Smooth muscle cell (in vitro differentiated cells): ENCODE data around the gene TNNT3. TPM values are rescaled to one million over a fixed set of nuclear protein-coding genes. Genes with fewer than 3 reads are reported as not detected.

Experiments used
- DNase-seq: peaks from one replicate; lab custom pipeline; 2025; ENCODE audit not compliant: unreplicated experiment; lab: John Stamatoyannopoulos, UW
- H2AFZ ChIP-seq: fragments of 200-600 bp; sonication (generic); 2 replicates; pipeline ENCODE4 v1.6.0; 2016; ENCODE audit warnings: antibody characterized with exemption, low read depth, mild to moderate bottlenecking
- H3F3A ChIP-seq: fragments of 200-600 bp; sonication (generic); 2 replicates; pipeline ENCODE4 v1.6.0; 2017; ENCODE audit warnings: antibody characterized with exemption, low read depth
- H3K27ac ChIP-seq: fragments of 200-600 bp; sonication (generic); 2 replicates; pipeline ENCODE4 v1.5.1; 2016; ENCODE audit warnings: low read depth, mild to moderate bottlenecking
- H3K27me3 ChIP-seq: fragments of 200-600 bp; sonication (generic); 2 replicates; pipeline ENCODE4 v1.6.1; 2016; ENCODE audit warnings: low read depth, mild to moderate bottlenecking
- H3K36me3 ChIP-seq: fragments of 200-600 bp; sonication (generic); 2 replicates; pipeline ENCODE4 v1.5.1; 2016; ENCODE audit warnings: low read depth
- H3K4me1 ChIP-seq: fragments of 200-600 bp; sonication (generic); 2 replicates; pipeline ENCODE4 v1.5.1; 2016; ENCODE audit warnings: low read depth
- H3K4me2 ChIP-seq: fragments of 200-600 bp; sonication (generic); 2 replicates; pipeline ENCODE4 v1.6.0; 2016; ENCODE audit warnings: mild to moderate bottlenecking
- H3K4me3 ChIP-seq: fragments of 200-600 bp; sonication (generic); 2 replicates; pipeline ENCODE4 v1.5.1; 2016; ENCODE audit warnings: mild to moderate bottlenecking
- H3K79me2 ChIP-seq: fragments of 200-600 bp; sonication (generic); 2 replicates; pipeline ENCODE4 v1.6.0; 2016; ENCODE audit warnings: low read depth, mild to moderate bottlenecking
- H3K9ac ChIP-seq: fragments of 200-600 bp; sonication (generic); 2 replicates; pipeline ENCODE4 v1.6.0; 2016; ENCODE audit warnings: low read depth
- H3K9me3 ChIP-seq: fragments of 200-600 bp; sonication (generic); replicated peaks from 2 replicates; pipeline ENCODE4 v1.5.1; 2016; ENCODE audit warnings: low read depth
- H4K20me1 ChIP-seq: fragments of 200-600 bp; sonication (generic); 2 replicates; pipeline ENCODE4 v1.6.0; 2016; ENCODE audit warnings: low read depth
- WGBS: methylation state at CpG from one replicate; pipeline ENCODE4 v1.1.7; 2016; ENCODE audit warnings: low lambda C conversion rate; 5-methylcytosine and 5-hydroxymethylcytosine counted together
- polyA plus RNA-seq: library from polyadenylated mRNA; unstranded; fragments of >200 nt; fragmentation: Nextera tagmentation; extraction: Ambion mirVana; gene quantifications from 2 replicates; pipeline ENCODE4 v1.2.1, GENCODE V29; 2016
- total RNA-seq: library from RNA; depleted of rRNA; stranded (reverse); fragments of >200 nt; gene quantifications from 2 replicates; pipeline ENCODE4 v1.2.3, GENCODE V29; 2014
- TF ChIP-seq, protein P1 (sequence below): fragments of 200-600 bp; sonication (generic); IDR thresholded peaks from 2 replicates; pipeline ENCODE4 v1.5.1; 2017; ENCODE audit warnings: borderline replicate concordance, mild to moderate bottlenecking, antibody characterized with exemption; ENCODE audit not compliant: insufficient read depth, poor library complexity, severe bottlenecking

The TNNT3 gene
- total and polyA plus RNA-seq, 2 experiments from 2014 or later: 0.97 to 1.9 TPM

DNA sequence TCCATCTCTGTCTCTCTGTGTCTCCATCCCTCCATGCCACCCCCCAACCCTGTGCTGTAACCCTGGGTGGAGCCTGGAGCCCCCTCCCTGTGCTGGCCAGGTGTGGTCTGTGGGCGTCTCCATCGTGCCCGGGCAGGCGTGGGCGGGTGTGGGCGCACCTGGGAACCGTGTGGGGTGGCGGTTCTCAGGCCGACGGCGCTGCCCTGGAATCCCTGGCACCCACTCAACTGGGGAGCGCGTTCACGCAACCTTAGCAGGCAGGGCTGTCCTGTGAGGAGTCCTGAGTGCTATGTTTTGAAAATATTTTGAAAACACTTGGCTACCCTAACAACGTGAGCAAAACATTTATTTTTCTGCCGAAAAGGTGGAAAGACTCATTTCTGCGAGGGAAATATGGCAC is 4.7 kb downstream of the TNNT3 start:
- DNase-seq: no peak
- H2AFZ ChIP-seq: no peak overlapping the region
- no peak overlapping the region for H3K4me2 ChIP-seq
- H3F3A ChIP-seq: no peaks in the 10 kb centered on the region
- no peaks in the 10 kb centered on the region for H3K79me2 ChIP-seq
- no peak overlapping the region for H3K27ac ChIP-seq
- no peaks in the 10 kb centered on the region for H3K9me3 ChIP-seq
- no peaks in the 10 kb centered on the region for H3K27me3 ChIP-seq
- H3K36me3 ChIP-seq: no peaks in the 10 kb centered on the region
- H3K4me3 ChIP-seq: no peak overlapping the region
- no peaks in the 10 kb centered on the region for H4K20me1 ChIP-seq
- 91% methylated on average over 17 of the region's 17 CpGs for WGBS
- H3K4me1 ChIP-seq: peaks cover 7% of the 10 kb centered on the region
- no peak overlapping the region for H3K9ac ChIP-seq
- TF ChIP-seq, protein P1, sequence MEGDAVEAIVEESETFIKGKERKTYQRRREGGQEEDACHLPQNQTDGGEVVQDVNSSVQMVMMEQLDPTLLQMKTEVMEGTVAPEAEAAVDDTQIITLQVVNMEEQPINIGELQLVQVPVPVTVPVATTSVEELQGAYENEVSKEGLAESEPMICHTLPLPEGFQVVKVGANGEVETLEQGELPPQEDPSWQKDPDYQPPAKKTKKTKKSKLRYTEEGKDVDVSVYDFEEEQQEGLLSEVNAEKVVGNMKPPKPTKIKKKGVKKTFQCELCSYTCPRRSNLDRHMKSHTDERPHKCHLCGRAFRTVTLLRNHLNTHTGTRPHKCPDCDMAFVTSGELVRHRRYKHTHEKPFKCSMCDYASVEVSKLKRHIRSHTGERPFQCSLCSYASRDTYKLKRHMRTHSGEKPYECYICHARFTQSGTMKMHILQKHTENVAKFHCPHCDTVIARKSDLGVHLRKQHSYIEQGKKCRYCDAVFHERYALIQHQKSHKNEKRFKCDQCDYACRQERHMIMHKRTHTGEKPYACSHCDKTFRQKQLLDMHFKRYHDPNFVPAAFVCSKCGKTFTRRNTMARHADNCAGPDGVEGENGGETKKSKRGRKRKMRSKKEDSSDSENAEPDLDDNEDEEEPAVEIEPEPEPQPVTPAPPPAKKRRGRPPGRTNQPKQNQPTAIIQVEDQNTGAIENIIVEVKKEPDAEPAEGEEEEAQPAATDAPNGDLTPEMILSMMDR: no peak

DNA sequence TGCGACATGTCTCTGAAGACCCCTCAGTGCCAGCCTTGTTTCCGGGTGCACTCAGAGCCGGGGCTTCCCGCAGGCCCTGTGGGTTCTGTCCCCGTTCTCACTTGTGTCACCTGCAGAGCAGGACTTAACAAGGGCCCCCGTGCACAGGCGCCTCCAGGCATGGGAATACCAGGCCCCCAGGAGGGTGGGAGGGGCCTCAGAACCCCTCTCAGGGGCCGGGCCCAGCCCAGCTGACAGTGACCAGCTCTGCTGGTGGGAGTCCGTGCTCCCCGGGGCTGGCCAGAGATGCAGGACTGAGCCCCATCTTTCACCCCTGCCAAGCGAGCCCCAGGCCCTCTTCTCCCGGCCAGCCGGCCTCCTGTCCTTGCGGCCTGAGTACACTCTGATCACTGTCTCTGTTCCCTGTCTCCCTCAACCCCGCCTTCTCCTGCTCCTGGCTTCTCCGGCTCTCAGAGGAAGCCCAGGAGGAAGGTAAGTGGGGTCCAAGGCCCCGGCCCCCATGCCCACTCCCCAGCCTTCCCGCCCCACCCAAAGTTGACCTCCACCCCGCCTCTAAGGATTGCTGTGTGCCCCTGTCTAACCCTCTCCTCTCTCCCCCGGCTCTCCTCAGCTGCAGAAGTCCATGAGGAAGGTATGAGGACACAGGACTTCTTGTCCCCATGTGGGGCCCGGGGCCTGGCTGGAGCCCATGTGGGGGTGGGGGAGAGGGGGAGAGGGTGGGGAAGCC is 5.3 kb downstream of the TNNT3 start:
- Histone ChIP-seq H3K27ac (no peak overlapping the region), H3F3A (no peaks in the 10 kb centered on the region), H3K4me3 (no peak overlapping the region), H3K27me3 (no peaks in the 10 kb centered on the region), H3K9ac (no peak overlapping the region), H3K9me3 (no peaks in the 10 kb centered on the region), H3K4me1 (peaks cover 7% of the 10 kb centered on the region), H3K79me2 (no peaks in the 10 kb centered on the region), H2AFZ (no peak overlapping the region), H3K36me3 (no peaks in the 10 kb centered on the region), H3K4me2 (no peak overlapping the region), H4K20me1 (no peaks in the 10 kb centered on the region)
- DNase-seq: no peak
- 87% methylated on average over 17 of the region's 21 CpGs for WGBS
- TF ChIP-seq, protein P1: no peak

DNA sequence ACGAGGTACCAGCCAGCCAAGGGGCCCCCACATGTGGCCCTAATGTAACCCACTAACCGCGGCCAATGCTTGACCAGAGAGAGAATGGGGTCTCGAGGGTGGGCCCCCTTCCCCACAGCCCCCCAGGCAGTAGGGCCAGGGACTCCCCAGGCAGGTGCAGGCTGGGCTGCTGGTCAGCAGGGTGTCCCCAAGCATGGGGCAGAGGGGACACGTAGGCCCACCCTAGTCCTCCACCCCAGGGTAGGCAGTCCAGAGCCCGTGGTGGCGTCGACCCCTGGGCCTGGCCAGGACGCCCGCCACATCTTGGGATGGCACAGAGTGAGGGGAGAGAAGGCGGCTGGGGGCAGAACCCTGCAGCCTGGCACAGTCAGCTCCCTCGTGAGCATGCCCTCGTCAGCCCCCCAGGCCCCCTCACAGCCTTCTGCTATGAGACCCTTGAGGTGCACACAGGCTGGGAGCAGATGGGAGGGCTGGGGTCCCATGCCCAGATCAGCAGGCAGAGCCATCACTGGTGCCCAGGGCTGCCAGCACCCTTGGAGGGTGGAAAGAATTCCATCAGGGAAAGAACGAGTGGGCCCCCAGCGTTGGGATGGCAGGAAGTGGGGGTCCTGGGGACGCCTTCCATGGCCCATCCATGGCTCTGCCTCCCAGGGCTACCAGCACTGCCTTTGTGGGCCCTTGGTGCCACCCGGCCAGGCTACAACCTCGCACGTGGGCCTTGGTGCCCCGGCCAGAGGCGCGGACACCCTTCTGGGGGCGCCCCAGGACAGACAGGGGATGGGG is 6.1 kb downstream of the TNNT3 start:
- H3K79me2 ChIP-seq: no peaks in the 10 kb centered on the region
- no peak for DNase-seq
- TF ChIP-seq, protein P1: no peak
- WGBS: 97% methylated on average over 20 of the region's 23 CpGs
- no peaks in the 10 kb centered on the region for H4K20me1 ChIP-seq
- H3K36me3 ChIP-seq: no peaks in the 10 kb centered on the region
- H3F3A ChIP-seq: no peaks in the 10 kb centered on the region
- no peak overlapping the region for H3K27ac ChIP-seq
- H3K4me2 ChIP-seq: no peak overlapping the region
- H2AFZ ChIP-seq: no peak overlapping the region
- no peaks in the 10 kb centered on the region for H3K9me3 ChIP-seq
- peaks cover 7% of the 10 kb centered on the region for H3K4me1 ChIP-seq
- H3K9ac ChIP-seq: no peak overlapping the region
- H3K4me3 ChIP-seq: no peak overlapping the region
- H3K27me3 ChIP-seq: no peaks in the 10 kb centered on the region
